TTC549 (cell line): Measurements from ENCODE around the gene DSCAML1.

Source experiments
- FAIRE-seq: peaks from 2 replicates; lab custom pipeline; 2012; peaks lifted over from hg19 to GRCh38; lab: Jason Lieb, UNC

The DSCAML1 gene

GRCh38 chr11:117633186-117633754 lies 163.7 kb downstream of the DSCAML1 start:
- no peak for FAIRE-seq

- FAIRE-seq = no peak
These were observed 164.7 kb downstream of the DSCAML1 start for GRCh38 chr11:117632306-117632705.

DNA sequence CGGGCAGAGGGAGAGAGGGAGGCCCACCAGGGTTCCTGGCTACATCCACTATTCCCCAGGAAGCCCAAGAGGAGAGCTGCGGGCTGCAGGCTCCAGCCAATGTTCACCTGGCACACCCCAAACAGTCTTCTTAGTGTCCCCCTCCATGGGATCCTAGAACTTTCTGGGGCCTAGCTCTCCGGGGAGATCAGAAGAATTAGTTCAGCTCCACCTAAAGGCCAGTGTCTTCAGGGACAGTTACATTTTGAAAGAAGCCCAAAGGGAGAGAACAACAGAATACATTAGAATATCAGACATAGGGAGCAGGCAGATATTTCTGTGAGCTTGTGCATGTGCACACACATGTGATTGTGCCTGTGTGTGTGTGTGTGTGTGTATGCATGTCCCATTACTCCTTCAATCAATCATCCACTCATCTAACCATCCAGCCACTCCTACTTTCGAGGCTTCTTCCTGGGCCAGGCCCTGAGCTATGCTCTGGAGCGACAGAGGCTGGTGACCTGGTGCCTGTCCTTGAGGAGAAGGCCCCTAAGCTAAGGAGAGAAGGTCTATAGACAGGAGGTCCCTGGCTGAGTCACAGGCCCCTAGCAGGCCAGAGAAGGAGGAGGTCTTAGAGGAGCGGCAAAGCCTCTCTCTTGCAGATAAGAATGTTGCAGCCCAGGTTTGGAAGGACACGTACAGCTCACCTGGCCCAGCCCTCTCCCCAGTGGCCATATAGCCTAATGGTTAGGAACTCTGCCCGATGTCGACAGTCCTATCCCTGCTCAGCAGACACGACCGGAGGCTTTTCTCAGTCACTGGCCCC lies 165.5 kb downstream of the DSCAML1 start:
- FAIRE-seq = no peak

- no peak for FAIRE-seq
These were observed 167.0 kb downstream of the DSCAML1 start for GRCh38 chr11:117629891-117630538.

DNA sequence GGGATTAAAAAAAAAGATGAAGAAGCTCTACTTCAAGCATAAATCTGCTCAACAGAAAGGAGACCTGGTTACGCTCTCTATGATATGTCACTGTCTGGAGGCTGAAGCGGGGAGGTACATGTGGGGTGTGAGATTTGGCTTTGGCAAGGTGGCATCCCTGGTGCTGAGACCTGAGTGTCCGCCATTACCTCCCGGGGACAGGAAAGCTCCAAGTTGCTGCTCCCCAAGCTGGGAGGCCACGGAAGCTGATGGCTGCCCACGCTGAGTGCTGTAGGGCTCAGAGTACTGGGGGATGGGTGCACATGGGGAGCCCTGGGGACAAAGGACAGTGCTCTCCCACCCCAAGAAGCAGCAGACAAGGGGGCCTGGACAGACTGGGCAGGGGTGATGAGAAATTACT lies 167.9 kb downstream of the DSCAML1 start:
- FAIRE-seq = no peak

DNA sequence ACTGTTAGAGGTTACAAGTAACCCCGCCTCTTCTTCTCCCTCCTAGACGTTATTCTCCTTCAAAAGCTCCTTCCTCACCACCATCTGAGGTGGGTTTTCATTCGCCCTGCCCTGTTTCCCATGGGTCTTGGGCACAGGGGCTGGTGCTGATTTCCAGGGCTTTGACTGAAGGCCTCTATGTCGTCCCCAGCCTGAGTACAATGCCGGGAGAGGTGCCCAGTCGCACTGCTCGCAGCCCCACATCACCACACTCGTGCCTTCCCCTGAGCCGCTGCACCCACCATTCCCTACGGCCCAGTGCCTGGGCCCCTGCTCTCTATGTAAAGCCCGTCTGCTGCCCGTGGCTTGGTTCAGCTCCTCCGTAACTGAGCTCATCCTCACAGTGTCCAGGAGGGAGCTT lies 169.8 kb downstream of the DSCAML1 start:
- no peak for FAIRE-seq

DNA sequence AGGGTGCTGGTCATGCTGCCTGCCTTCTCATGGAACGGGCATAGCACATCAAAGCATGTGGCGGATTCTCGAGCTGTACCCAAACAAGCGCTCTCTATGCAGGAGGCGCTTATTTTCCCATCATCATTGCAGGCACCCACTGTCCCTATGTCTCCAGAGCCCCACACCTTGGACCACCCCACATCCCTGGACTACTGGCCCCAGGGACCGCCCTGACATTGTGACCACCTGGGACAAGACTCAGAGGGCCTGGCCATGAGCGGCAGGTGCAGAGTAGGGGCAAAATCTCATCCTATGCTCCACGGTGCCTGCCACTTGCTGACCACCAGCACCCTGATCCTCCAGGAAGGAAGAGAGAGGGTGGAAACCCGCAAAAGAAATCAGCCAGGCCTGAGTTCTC lies 170.4 kb downstream of the DSCAML1 start:
- FAIRE-seq = no peak

DNA sequence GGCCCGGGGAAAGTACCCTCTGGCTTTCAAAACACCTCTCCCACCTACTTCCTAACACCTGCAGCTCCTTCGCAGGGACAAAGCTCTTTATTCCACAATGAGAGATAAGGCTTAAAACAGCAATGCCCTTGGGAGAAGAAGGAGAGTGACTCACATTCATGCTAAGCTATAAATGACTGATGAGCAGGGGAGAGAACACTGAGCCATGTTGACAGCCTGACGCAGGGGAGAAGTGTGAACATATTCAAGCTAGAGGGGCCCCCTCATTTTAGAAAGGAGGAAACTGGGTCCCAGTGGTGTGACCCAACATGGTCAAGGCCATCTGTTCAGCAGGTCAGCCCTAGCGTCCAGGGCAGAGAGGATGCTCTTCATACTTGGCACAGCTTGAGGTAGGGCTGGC lies 171.8 kb downstream of the DSCAML1 start:
- FAIRE-seq = no peak

- no peak for FAIRE-seq
These were observed 173.2 kb downstream of the DSCAML1 start for GRCh38 chr11:117623831-117624271.

GRCh38 chr11:117621226-117621625 lies 175.8 kb downstream of the DSCAML1 start:
- FAIRE-seq = no peak

- FAIRE-seq = no peak
These were observed 176.4 kb downstream of the DSCAML1 start for GRCh38 chr11:117620659-117621058.

DNA sequence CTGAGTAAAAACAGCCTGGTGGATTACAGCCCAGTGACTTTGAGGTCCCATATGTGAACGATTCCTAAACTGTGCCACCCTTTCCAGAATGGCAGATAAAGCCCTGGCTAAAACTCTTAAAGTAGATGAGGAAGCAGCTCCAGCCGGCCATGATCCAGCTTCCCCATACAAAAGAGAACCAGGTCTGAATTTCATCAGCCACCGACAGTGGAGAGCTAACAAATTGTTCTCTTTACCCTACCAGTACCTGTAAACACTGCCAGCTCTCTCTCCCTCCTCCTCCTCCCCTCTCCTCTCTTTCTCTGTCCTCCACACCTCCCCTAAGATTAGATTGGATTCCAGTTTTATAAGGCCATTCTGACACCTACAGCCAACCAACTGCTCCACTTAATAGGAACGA lies 176.9 kb downstream of the DSCAML1 start:
- FAIRE-seq = no peak

DNA sequence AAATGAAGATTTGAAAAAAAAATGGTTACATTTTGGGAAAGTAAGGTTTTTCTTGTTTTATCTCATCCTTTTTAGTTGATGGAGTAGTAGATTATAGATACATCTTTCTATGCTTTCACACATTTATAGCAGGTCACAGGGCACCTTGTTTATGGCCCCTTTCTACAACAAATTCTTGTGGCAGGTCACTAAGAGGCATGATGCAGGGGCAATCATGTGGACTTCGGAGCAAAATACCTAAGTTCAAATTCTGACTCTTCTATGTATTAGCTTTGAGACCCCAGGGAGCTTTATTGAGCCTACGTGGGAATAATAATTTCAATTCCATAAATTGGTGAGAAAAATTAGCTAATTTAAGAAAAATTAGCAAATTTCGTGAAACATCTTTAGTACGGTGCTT lies 177.4 kb downstream of the DSCAML1 start:
- FAIRE-seq = no peak

- no peak for FAIRE-seq
These were observed 178.0 kb downstream of the DSCAML1 start for GRCh38 chr11:117618982-117619355.

DNA sequence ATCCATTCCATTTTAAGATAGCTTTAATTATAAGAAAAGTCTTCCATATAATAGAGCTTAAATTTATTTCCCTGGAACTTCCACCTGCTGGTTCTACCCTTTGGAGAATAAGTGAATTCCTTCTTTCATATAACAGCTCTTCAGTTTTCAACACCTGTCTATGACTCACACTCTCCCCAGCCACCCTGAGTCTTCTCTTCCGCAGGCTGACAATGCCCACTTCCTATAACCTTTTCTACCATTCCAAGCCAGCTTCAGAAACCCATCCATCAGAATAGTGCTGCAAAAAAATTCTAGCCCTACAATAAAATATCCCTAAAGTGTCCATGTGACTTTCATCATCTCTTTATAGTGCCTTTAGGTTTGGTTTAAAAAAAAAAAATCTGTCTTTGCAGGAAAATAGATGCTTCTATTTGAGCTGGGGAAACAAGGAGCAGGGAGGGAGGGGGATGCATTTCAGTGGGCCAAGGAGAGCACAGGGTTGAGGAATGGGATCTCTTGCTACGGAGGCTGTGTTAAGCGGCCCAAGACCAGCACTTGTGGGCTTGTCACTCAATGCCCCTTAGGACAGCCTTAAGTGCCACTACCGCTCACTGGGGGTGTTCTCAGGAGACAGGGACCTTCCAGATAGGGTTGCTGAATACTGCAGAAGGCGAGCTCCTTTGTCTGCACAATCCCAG lies 178.6 kb downstream of the DSCAML1 start:
- FAIRE-seq = no peak

GRCh38 chr11:117616979-117617378 lies 180.0 kb downstream of the DSCAML1 start:
- no peak for FAIRE-seq

GRCh38 chr11:117614728-117615127 lies 182.3 kb downstream of the DSCAML1 start:
- no peak for FAIRE-seq

GRCh38 chr11:117613521-117613920 lies 183.5 kb downstream of the DSCAML1 start:
- FAIRE-seq = no peak

- no peak for FAIRE-seq
These were observed 184.8 kb downstream of the DSCAML1 start for GRCh38 chr11:117612177-117612576.

GRCh38 chr11:117610901-117611300 lies 186.1 kb downstream of the DSCAML1 start:
- no peak for FAIRE-seq

DNA sequence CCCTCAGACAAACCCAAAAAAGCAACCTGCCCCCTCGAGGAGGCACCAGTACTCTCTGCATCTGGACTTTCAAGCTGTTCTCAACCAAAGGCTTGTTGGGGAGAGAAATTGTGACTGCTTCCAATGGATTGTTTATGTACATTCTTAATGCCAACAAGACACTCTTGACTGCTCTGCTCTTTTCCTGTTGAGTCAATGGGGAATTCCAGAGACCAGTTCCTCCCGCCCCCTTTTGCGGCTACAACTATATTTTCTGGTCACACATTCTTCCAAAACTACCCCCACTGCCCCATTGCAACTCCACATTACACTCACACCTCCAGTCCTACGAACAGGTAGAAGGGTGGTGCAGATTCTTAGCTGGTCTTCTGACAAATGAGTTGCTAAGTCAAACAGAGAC lies 187.0 kb downstream of the DSCAML1 start:
- no peak for FAIRE-seq

DNA sequence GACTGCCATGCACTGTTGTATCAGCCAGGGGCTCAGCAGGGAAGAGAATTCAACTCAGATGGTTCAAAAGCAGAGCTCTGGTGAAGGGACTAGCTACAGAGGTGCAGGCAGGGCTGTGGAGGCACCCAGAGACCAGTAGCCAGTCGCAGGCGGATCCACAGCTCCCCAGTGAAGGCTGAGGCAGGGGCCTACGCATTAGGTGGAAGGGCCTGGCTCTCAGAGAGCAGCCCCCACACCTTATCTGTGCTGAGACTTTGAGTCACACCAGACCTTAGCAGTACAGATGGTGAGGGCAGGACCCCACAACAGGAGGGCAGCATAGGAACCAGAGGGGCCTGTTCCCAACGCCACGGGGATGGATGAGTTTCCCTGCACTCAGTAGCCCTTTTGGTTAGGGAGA lies 189.6 kb downstream of the DSCAML1 start:
- FAIRE-seq = no peak

DNA sequence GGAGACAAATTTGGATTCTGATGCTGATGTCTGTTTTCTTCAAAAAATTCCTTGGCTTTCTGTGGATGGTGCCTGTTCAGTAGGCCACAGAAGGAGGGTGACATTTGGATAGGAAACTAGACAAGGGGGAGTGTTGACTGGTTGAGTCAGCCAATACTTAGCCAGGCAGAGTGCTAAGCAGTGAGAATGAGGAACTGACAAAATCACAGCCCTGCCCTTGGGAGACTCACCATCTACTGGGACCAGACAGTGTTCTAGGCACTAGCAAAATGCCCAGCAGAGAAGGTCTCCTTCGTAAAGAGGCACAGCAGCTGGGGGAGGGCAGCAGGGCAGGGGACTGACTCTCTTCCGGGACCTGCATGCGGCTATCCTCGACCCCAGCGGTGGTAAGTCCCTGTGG lies 190.2 kb downstream of the DSCAML1 start:
- FAIRE-seq = no peak
